Osteoblast (primary cell): Measurements from ENCODE around the gene CPED1. TPM values are rescaled to one million over a fixed set of nuclear protein-coding genes. Genes with fewer than 3 reads are reported as not detected.
"Not testable (repeated sequence)": the region's sequence is repeated elsewhere in the genome, so short reads cannot be mapped to it uniquely, and the experiment has no call there.

Experiments
- DNase-seq: peaks from one replicate; pipeline ENCODE4 v3.0.0; 2011; ENCODE audit warnings: low spot score, mixed read lengths; ENCODE audit not compliant: insufficient read length; ENCODE audit errors: missing footprints
- H2AFZ ChIP-seq: 2 replicates; pipeline ENCODE4 v1.6.0; 2011; ENCODE audit warnings: mild to moderate bottlenecking, low read length
- H3K27ac ChIP-seq: 2 replicates; pipeline ENCODE4 v1.5.1; 2011; ENCODE audit warnings: mild to moderate bottlenecking, low read depth, low read length, moderate library complexity
- H3K27me3 ChIP-seq: 2 replicates; pipeline ENCODE4 v1.6.0; 2012; ENCODE audit warnings: mild to moderate bottlenecking, control low read depth, inconsistent platforms, low read length, moderate library complexity; ENCODE audit not compliant: insufficient read depth
- H3K36me3 ChIP-seq: 2 replicates; pipeline ENCODE4 v1.5.1; 2011; ENCODE audit warnings: mild to moderate bottlenecking, low read length, control low read depth, moderate library complexity; ENCODE audit not compliant: insufficient read depth
- H3K4me1 ChIP-seq: 2 replicates; pipeline ENCODE4 v1.5.1; 2011; ENCODE audit warnings: mild to moderate bottlenecking, low read length, control low read depth, moderate library complexity; ENCODE audit not compliant: insufficient read depth
- H3K4me2 ChIP-seq: 2 replicates; pipeline ENCODE4 v1.6.0; 2011; ENCODE audit warnings: mild to moderate bottlenecking, low read length; ENCODE audit not compliant: insufficient read depth
- H3K4me3 ChIP-seq: fragments of 200-600 bp; sonication (generic); 3 replicates; pipeline ENCODE4 v1.5.1; 2012; ENCODE audit warnings: mild to moderate bottlenecking, low read length, inconsistent platforms; ENCODE audit not compliant: insufficient read depth
- H3K79me2 ChIP-seq: 2 replicates; pipeline ENCODE4 v1.6.0; 2012; ENCODE audit warnings: mild to moderate bottlenecking, low read length, control low read depth, inconsistent platforms; ENCODE audit not compliant: insufficient read depth
- H3K9me3 ChIP-seq: 2 replicates; pipeline ENCODE4 v1.5.1; 2011; ENCODE audit warnings: low read depth, low read length, control low read depth
- H4K20me1 ChIP-seq: 2 replicates; pipeline ENCODE4 v1.6.0; 2012; ENCODE audit warnings: mild to moderate bottlenecking, low read length, control low read depth; ENCODE audit not compliant: insufficient read depth
- total RNA-seq: library from RNA; depleted of rRNA; stranded (reverse); fragments of >200 nt; gene quantifications from 2 replicates; pipeline ENCODE4 v1.2.3, GENCODE V29; 2012
- TF ChIP-seq, protein P1 (sequence below): IDR thresholded peaks from 2 replicates; pipeline ENCODE4 v1.5.1; 2011; ENCODE audit warnings: mild to moderate bottlenecking, low read depth, low read length, moderate library complexity; ENCODE audit errors: extremely low read depth

CPED1 gene
- total RNA-seq, 1 donor, result 30.8 TPM

DNA sequence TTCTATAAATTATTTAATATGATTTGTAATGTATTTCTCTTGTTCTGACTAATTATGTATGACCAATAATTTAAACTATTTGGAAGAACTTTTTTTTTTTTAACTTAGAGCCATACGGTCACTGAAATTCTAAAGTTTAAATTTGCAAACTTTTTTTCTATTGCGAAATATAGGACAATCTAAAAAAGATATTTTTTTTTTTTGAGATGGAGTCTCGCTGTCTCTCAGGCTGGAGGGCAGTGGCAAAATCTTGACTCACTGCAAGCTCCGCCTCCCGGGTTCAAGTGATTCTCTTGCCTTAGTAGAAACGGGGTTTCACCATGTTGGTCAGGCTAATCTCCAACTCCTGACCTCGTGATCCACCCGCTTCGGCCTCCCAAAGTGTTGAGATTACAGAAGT lies 130.5 kb downstream of the CPED1 start:
- TF ChIP-seq, protein P1, sequence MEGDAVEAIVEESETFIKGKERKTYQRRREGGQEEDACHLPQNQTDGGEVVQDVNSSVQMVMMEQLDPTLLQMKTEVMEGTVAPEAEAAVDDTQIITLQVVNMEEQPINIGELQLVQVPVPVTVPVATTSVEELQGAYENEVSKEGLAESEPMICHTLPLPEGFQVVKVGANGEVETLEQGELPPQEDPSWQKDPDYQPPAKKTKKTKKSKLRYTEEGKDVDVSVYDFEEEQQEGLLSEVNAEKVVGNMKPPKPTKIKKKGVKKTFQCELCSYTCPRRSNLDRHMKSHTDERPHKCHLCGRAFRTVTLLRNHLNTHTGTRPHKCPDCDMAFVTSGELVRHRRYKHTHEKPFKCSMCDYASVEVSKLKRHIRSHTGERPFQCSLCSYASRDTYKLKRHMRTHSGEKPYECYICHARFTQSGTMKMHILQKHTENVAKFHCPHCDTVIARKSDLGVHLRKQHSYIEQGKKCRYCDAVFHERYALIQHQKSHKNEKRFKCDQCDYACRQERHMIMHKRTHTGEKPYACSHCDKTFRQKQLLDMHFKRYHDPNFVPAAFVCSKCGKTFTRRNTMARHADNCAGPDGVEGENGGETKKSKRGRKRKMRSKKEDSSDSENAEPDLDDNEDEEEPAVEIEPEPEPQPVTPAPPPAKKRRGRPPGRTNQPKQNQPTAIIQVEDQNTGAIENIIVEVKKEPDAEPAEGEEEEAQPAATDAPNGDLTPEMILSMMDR, result no peak
- Histone ChIP-seq H3K27ac (no peak overlapping the region), H3K4me1 (peaks cover 4% of the 10 kb centered on the region), H3K9me3 (no peaks in the 10 kb centered on the region), H3K79me2 (no peaks in the 10 kb centered on the region), H4K20me1 (no peaks in the 10 kb centered on the region), H3K36me3 (no peaks in the 10 kb centered on the region), H3K4me3 (no peak overlapping the region), H3K4me2 (no peak overlapping the region), H2AFZ (no peak overlapping the region), H3K27me3 (no peaks in the 10 kb centered on the region)
- no peak for DNase-seq

DNA sequence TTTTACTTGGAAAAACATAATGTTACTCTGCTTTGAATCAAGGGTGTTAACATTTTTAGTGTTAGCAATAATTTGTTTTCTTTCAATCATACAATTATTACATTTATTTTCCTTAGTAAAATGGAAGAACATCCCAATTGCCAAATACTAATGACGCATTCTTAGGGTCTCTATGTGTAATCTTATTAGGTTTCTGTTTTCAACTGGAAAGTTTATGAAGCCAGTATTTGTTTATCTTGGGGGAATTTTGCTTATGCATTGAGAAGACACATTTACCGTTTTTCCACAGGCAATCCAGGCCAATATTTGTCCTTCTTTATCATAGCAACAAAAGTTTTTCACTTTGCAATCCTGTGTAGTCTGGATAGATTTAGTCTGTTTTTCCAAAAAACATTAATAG lies 134.5 kb downstream of the CPED1 start:
- Histone ChIP-seq H3K79me2 (no peaks in the 10 kb centered on the region), H3K27me3 (no peaks in the 10 kb centered on the region), H3K4me2 (no peak overlapping the region), H3K4me3 (no peak overlapping the region), H4K20me1 (no peaks in the 10 kb centered on the region), H3K36me3 (no peaks in the 10 kb centered on the region), H3K4me1 (no peaks in the 10 kb centered on the region), H3K27ac (no peak overlapping the region), H3K9me3 (no peaks in the 10 kb centered on the region), H2AFZ (no peak overlapping the region)
- TF ChIP-seq, protein P1, result no peak
- no peak for DNase-seq

DNA sequence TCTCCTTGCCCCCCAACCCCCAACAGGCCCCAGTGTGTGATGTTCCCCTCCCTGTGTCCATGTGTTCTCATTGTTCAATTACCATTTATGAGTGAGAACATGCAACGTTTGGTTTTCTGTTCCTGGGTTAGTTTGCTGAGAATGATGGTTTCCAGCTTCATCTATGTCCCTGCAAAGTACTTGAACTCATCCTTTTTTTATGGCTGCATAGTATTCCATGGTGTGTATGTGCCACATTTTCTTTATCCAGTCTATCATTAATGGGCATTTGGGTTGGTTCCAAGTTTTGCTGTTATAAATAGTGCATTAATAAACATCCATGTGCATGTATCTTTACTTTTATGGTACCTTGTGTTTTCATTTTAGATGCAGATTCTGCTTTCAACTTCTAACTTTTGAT lies 136.9 kb downstream of the CPED1 start:
- not testable (repeated sequence) for H3K27ac ChIP-seq, H3K27me3 ChIP-seq, H3K9me3 ChIP-seq, H4K20me1 ChIP-seq, H2AFZ ChIP-seq, H3K4me1 ChIP-seq, H3K4me2 ChIP-seq, H3K79me2 ChIP-seq, DNase-seq, H3K4me3 ChIP-seq, H3K36me3 ChIP-seq

DNA sequence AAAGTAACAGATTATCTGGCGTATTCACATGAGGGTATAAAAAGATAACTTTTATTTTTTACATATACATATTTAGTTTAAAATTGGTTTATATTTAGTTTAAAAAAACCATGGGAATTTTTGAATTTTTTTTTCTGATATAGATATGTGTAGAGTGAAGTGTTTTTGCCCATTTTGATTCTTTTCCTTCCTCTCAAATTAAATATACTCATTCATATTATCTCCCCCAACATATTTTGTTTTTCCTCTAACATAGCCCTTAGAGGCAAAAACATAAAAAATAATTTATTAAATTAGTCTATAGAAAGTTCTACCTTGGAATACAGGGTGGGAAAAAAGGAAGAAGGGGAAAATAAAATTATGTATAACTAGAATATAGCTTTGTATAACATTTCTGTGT lies 137.7 kb downstream of the CPED1 start:
- TF ChIP-seq, protein P1, result no peak
- Histone ChIP-seq H3K4me2 (no peak overlapping the region), H3K27me3 (no peaks in the 10 kb centered on the region), H3K79me2 (no peaks in the 10 kb centered on the region), H2AFZ (no peak overlapping the region), H4K20me1 (no peaks in the 10 kb centered on the region), H3K9me3 (no peaks in the 10 kb centered on the region), H3K36me3 (no peaks in the 10 kb centered on the region), H3K27ac (no peak overlapping the region), H3K4me1 (no peaks in the 10 kb centered on the region), H3K4me3 (no peak overlapping the region)
- no peak for DNase-seq
